Germinal center (tissue), 1 donor: Measurements from ENCODE around the gene CNGB1.
"Not testable (repeated sequence)": the region's sequence is repeated elsewhere in the genome, so short reads cannot be mapped to it uniquely, and the experiment has no call there.

Source experiments
- DNase-seq: peaks from one replicate; pipeline ENCODE4 v3.0.0; 2012; ENCODE audit warnings: mixed read lengths, low spot score

The CNGB1 gene

DNA sequence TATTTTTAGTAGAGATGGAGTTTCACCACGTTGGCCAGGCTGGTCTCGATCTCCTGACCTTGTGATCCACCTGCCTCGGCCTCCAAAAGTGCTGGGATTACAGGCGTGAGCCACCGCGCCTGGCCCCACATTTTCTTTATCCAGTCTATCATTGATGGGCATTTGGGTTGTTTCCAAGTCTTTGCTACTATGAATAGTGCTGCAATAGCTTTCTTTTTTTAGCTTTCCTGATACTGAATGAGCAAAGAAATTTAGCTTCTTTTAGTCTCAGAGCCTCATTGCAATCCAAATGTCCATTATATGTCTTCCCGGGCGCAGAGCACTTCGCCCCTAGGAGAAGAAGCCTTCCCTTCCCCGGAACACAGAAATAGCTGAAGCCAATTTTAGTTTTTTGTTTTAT is 112.9 kb downstream of the CNGB1 start:
- not testable (repeated sequence) for DNase-seq

DNA sequence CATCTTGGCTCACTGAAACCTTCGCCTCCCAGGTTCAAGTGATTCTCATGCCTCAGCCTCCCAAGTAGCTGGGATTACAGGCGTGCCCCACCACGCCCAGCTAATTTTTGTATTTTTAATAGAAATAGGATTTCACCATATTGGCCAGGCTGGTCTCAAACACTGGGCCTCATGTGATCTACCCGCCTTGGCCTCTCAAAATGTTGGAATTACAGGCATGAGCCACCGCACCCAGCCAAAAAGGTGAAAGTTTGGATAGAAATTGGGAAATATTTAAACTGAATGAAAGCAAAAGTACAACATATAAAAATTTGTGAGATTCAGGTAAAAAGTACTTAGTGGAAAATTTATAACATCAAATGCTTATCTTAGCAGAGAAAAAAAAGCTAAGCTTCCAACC is 115.7 kb downstream of the CNGB1 start:
- DNase-seq: no peak

DNA sequence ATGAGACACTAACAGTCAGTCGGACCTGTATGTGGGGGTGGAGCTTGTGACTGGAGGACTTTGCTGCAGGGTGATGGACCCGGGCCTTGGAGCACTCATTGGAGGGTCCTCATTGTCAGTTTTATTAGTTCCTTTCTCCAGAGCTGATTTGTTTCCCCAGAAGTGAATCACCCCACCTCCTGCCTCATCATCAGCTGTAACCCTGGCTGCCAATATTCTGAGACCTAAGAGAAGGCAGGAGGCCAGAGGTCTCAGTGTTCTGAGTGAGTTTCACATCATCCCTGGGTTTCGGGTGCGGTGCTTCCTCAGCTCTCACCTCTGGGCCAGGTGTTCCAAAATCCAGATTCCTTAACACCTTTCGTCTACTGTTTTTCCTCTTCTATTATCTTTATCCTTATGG is 118.7 kb downstream of the CNGB1 start:
- DNase-seq: no peak

DNA sequence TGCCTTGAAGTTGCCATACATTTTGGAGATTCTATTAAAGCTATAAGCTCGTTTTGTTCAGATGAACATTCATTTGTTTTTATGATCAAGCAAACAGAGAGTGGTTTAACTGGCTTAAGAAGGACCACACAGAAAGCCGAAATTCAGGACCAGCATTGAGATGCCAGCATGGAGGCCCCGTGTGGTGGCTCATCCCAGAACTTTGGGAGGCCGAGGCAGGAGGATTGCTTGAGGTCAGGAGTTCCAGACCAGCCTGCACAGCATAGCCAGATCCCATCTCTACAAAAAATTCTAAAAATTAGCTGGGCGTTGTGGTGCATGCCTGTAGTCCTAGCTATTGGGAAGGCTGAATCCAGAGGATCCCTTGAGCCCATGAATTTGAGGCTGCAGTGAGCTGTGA is 122.7 kb downstream of the CNGB1 start:
- no peak for DNase-seq

DNA sequence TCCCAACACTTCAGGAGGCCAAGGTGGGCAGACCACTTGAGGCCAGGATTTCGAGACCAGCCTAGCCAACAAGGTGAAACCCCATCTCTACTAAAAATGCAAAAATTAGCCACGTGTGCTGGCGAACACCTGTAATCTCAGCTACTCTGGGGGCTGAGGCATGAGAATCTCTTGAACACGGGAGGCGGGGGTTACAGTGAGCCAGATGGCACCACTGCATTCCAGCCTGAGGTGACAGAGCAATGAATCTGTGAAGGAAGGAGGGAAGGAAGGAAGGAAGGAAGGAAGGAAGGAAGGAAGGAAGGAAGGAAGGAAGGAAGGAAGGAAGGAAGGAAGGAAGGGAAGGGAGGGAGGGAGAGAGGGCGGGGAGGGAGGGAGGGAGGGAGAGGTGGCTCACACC is 124.0 kb downstream of the CNGB1 start:
- not testable (repeated sequence) for DNase-seq

DNA sequence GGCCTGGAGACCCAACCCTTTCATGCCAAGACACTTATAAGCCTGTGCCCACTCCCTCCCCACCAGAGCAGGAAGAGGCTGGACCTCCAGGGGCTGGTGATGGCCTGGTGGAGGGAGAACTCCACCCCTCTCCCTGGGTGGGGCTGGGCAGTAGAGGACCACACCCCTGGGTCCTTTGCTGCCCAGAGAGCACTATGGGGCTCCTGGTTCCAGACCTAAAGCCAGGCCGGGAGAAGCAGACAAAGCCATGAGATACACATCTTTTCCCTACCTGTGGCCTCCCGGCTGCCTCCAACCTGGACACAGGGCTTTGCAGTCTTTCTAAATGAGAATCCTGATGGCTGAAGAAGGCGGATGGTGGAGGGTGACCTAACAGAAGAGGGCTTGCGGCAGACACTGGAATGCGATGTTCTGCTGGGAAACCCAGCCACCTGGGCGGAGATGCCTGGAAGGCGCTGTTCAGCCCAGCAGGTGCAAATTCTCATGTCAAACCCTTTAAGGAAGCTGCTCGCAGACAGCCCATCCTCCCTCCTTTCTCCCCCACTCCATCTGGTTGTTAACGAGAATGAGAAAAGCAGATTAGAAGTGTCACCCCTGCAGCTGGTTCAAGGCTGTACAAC is 124.7 kb downstream of the CNGB1 start:
- no peak for DNase-seq

DNA sequence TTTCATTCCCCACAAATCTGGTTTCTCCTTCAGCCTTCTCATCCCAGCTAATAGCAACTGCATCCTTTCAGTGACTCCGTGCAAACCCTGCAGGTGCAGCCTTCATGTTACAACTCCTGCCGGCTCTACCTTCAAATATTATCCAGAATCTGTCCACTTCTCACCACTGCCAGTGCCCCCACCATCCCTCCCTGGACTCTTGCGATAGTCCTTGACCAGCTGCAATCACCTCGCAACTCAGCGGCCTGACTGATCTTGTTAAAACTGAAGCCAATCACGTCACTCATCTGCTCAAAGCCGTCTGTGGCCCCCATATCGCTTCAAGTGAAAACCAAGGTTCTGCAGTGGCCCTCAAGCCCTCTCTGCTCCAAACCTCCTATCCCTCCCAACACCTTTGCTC is 125.8 kb downstream of the CNGB1 start:
- DNase-seq: no peak

DNA sequence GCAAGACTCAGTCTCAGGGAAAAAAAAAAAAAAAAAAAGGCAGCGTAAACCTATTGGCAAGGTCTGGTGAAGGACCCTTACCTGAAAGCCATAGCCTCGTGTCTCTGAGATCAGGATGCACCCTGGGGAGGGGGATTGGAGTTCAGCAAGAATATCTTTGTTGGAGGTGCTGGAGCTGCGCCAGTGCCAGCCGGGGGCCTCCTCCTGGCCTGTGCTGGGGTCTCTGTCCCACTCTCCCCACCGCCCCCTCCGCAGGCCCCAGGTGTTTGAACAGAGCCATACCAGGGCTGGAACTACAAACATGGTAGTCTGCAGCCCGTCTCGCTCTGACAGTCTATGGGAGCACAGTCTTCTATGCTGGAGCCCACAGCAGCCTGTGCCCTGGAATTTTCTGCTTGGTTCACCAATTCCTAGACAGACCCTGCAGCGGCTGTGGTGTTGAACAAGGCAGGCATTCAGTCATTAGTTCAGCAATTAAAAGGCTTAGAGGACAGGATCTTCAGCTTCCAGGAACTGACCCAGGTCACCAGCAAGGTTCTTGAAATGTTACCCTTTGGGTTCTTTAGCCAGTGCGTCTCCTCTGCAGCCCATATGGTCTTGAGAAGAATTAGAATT is 126.4 kb downstream of the CNGB1 start:
- DNase-seq: no peak

DNA sequence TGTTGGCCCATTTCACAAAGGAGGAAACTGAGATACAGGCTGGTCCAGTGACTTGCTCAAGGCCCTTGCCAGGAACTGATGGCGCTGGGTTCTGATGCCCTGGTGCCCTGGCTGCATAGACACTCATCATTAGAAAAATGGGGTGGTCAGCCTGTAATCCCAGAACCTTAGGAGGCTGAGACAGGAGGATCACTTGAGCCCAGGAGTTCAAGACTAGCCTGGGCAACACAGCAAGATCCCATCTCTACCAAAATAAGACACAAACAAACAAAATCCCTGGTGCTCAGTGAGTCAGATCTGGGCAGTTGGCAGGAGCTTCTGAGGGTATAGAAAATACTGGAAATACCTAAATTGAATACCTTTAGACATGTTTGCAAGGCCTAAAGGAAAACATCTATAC is 127.5 kb downstream of the CNGB1 start:
- DNase-seq: no peak

DNA sequence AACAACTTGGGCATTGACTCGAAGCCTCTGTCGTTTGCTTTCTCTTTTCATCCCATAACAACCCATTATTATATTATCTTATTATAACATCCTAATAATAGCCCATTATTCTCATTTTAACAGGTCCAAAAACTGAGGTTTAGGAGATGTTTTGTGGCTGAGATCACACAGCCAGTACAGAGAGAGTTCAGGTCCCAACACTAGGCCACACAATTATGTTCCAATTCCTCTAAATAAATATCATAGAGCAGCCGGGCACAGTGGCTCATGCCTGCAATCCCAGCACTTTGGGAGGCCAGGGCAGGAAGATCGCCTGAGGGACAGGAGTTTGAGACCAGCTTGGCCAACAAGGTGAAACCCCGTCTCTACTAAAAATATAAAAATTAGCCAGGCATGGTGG is 128.3 kb downstream of the CNGB1 start:
- DNase-seq: no peak

DNA sequence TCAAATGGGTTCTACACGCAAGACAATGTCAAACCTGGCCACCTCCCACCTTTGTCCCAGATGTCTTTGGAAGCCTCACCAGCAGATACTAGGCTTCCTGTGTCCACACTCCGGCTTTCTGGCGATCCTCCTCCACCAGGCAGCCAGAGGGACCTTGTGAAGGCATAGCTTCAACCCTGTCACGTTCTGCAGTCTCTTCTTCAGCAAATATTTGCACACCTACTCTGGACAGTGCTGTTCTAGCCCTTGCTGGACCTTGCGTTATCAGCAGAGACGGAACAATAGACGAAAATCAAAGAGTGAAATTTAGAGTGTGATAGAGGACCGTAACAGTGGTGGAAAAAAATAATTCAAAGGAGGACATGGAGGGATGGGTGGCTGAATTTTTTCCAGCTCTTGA is 130.1 kb downstream of the CNGB1 start:
- no peak for DNase-seq

DNA sequence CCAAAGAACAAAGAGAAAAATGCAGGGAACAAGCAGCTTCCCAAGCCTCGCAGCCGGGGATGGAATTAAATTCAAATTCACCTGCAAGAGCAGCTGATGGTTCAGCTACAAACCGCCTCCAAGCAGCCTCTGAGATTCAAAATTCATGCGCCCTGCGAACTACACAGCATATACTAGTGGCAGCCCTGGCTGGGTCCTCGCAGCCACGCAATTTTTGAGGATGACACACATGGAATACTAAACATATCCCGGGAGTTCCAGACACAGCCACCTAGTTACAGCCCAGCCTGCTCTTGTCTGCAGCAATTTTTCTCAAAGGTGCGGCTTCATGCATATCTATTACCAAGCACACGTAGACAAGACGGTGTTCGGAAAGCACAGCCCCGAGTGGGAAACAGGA is 132.8 kb downstream of the CNGB1 start:
- DNase-seq: no peak

DNA sequence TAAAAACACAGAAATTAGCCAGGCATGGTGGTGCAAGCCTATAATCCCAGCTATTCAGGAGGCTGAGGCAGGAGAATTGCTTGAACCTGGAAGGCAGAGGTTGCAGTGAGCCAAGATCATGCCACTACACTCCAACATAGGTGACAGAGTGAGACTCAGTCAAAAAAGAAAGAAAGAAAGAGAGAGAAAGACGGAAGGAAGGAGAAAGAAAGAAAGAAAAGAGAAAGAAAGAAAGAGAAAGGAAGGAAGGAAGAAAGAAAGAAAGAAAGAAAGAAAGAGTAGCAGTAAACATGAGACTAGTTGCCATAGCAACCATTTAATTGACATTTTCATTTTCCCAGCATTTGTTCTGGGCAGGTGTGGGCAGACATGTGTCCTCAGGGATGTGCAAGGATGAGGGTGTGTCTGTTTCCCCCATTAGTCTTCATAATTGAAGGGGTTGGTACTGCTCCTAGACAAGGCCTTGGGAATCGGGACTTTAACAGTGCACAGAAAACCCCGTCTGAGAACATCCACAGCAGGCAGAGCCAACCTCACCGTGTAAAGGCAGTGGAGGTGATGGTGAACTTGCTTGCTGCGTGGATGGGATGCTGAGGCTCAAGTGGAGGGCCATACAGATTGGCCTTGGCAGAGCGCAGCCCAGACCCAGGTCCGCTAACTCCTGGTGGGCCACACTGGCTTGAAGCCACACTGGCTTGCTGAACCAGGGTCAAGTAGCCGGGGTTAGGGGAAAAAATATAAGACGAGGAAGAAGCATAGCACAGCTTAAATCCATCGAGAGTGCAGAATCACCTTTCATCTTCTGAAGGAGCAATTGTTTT is 133.4 kb downstream of the CNGB1 start:
- DNase-seq: no peak

DNA sequence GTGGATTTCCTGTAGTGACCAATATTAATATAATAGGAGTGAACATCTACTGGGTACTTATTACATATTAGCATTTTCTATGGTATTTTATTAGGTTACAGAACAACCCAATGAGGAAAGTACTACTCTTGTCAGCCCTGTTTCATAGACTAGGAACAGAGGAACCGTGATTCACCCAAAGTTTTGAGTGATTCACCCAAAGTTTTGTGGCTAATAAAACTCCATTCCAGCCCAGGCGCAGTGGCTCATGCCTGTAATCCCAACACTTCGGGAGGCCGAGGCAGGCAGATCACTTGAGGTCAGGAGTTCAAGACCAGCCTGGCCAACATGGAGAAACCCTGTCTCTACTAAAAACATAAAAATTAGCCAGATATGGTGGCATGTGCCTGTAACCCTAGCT is 135.5 kb downstream of the CNGB1 start:
- not testable (repeated sequence) for DNase-seq

DNA sequence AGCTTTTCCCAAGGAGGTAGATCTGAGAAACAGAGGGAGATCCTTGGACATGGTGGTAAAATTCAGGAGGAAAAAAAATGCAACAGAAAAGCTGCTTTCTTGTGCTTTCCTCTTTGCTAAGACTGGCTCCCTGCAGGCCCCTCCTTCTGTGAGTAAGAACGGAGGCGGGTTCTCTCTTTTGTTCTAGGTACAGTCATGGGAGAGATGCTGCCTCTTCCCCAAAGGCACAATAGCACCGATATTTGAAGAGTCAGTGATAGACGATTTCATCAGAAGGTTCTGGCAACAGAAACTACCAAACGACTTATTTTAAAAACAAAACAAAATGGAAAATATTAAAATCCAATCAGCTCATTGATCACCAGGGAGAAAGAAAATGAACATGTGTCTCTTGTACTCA is 136.0 kb downstream of the CNGB1 start:
- no peak for DNase-seq
